Neural cell (in vitro differentiated cells): ENCODE data around the gene MCAM. TPM values are rescaled to one million over a fixed set of nuclear protein-coding genes. Genes with fewer than 3 reads are reported as not detected.

ENCODE experiments used
- H2AFZ ChIP-seq: fragments of 200-600, 300-800 bp; sonication (generic), shearing (Covaris generic); 2 replicates; pipeline ENCODE4 v1.6.0; 2014; ENCODE audit warnings: low read depth, mild to moderate bottlenecking, antibody characterized with exemption, low read length, moderate library complexity
- H3F3A ChIP-seq: fragments of 200-600 bp; shearing (Covaris generic); 2 replicates; pipeline ENCODE4 v1.6.1; 2016; ENCODE audit warnings: mild to moderate bottlenecking, moderate library complexity, mixed read lengths, antibody characterized with exemption, low read length; ENCODE audit not compliant: insufficient read depth, poor library complexity, severe bottlenecking
- H3K27ac ChIP-seq: fragments of 200-600, 300-800 bp; sonication (generic), shearing (Covaris generic); 2 replicates; pipeline ENCODE4 v1.5.1; 2014; ENCODE audit warnings: mild to moderate bottlenecking, low read length, moderate library complexity
- H3K27me3 ChIP-seq: fragments of 300-800, 200-600 bp; sonication (generic), shearing (Covaris generic); 2 replicates; pipeline ENCODE4 v1.6.0; 2014; ENCODE audit warnings: mild to moderate bottlenecking, low read depth, low read length, moderate library complexity; ENCODE audit not compliant: insufficient read depth
- H3K36me3 ChIP-seq: fragments of 300-800, 200-600 bp; sonication (generic), shearing (Covaris generic); 2 replicates; pipeline ENCODE4 v1.5.1; 2014; ENCODE audit warnings: mild to moderate bottlenecking, antibody characterized with exemption, low read length, moderate library complexity; ENCODE audit not compliant: insufficient read depth
- H3K4me2 ChIP-seq: fragments of 300-800, 200-600 bp; sonication (generic), shearing (Covaris generic); 2 replicates; pipeline ENCODE4 v1.6.0; 2014; ENCODE audit warnings: mild to moderate bottlenecking, low read length
- H3K4me3 ChIP-seq: fragments of 300-800, 200-600 bp; sonication (generic), shearing (Covaris generic); 2 replicates; pipeline ENCODE4 v1.5.1; 2014; ENCODE audit warnings: mild to moderate bottlenecking, low read length, moderate library complexity
- H3K79me2 ChIP-seq: fragments of 200-600 bp; shearing (Covaris generic); replicated peaks from 2 replicates; pipeline ENCODE4 v1.6.0; 2014; ENCODE audit warnings: mild to moderate bottlenecking, low read length, moderate library complexity; ENCODE audit not compliant: insufficient read depth
- H3K9ac ChIP-seq: fragments of 300-800, 200-600 bp; sonication (generic), shearing (Covaris generic); 2 replicates; pipeline ENCODE4 v1.6.1; 2016; ENCODE audit warnings: mild to moderate bottlenecking, low read length, mixed read lengths
- H3K9me2 ChIP-seq: fragments of 200-600 bp; shearing (Covaris generic); 2 replicates; pipeline ENCODE4 v1.6.1; 2016; ENCODE audit warnings: mild to moderate bottlenecking, low read length, mixed read lengths; ENCODE audit not compliant: insufficient read depth
- H3K9me3 ChIP-seq: fragments of 200-600, 300-800 bp; sonication (generic), shearing (Covaris generic); 2 replicates; pipeline ENCODE4 v1.6.1; 2016; ENCODE audit warnings: mild to moderate bottlenecking, mixed run types, low read length, moderate library complexity, mixed read lengths
- H4K20me1 ChIP-seq: fragments of 200-600 bp; shearing (Covaris generic); 2 replicates; pipeline ENCODE4 v1.6.1; 2016; ENCODE audit warnings: mild to moderate bottlenecking, mixed run types; ENCODE audit not compliant: insufficient read depth
- CTCF ChIP-seq: fragments of 450-650 bp; IDR thresholded peaks from 2 replicates; pipeline ENCODE4 v1.5.1; 2014; ENCODE audit warnings: antibody characterized with exemption, mild to moderate bottlenecking, moderate library complexity; ENCODE audit not compliant: poor library complexity, severe bottlenecking
- EP300 ChIP-seq: fragments of 450-650 bp; conservative IDR thresholded peaks from 2 replicates; pipeline ENCODE4 v1.6.1; 2014; ENCODE audit warnings: antibody characterized with exemption, mild to moderate bottlenecking, moderate library complexity; ENCODE audit not compliant: poor library complexity, severe bottlenecking
- EZH2 ChIP-seq: fragments of 200-600, 300-800 bp; shearing (Covaris generic), sonication (generic); IDR thresholded peaks from 2 replicates; pipeline ENCODE4 v1.6.1; 2014; ENCODE audit warnings: antibody characterized with exemption, low read length, borderline replicate concordance, mild to moderate bottlenecking; ENCODE audit not compliant: insufficient read depth, poor library complexity, severe bottlenecking
- MXI1 ChIP-seq: fragments of 450-650 bp; conservative IDR thresholded peaks from 2 replicates; pipeline ENCODE4 v1.6.1; 2014; ENCODE audit warnings: antibody characterized with exemption, mild to moderate bottlenecking; ENCODE audit not compliant: poor library complexity, severe bottlenecking
- POLR2AphosphoS5 ChIP-seq: IDR thresholded peaks from 2 replicates; pipeline ENCODE4 v1.6.1; 2012
- RAD21 ChIP-seq: fragments of 450-650 bp; conservative IDR thresholded peaks from 2 replicates; pipeline ENCODE4 v1.6.1; 2014; ENCODE audit warnings: antibody characterized with exemption, mild to moderate bottlenecking, moderate library complexity
- REST ChIP-seq: IDR thresholded peaks from 2 replicates; pipeline ENCODE4 v1.6.1; 2012; ENCODE audit warnings: borderline replicate concordance
- SMC3 ChIP-seq: fragments of 450-650 bp; conservative IDR thresholded peaks from 2 replicates; pipeline ENCODE4 v1.6.1; 2014; ENCODE audit warnings: antibody characterized with exemption, mild to moderate bottlenecking, moderate library complexity; ENCODE audit not compliant: poor library complexity
- TAF1 ChIP-seq: IDR thresholded peaks from 2 replicates; pipeline ENCODE4 v1.6.1; 2012; ENCODE audit warnings: low read depth
- polyA plus RNA-seq: library from polyadenylated mRNA; depleted of rRNA; stranded (reverse); fragments of >200 nt; gene quantifications from 2 replicates; pipeline ENCODE4 v1.2.3, GENCODE V29; 2014
- small RNA-seq, 3 experiments: library from RNA; depleted of rRNA; stranded (forward); fragments of <200 nt; gene quantifications; one replicate each; pipeline ENCODE3, GENCODE V24; 2012

The MCAM gene
- polyA plus RNA-seq, 1 donor from 2014 or later: 7.5 TPM

- no peaks in the 10 kb centered on the region for H3K9me2 ChIP-seq
- no peaks in the 10 kb centered on the region for H3K36me3 ChIP-seq
- H3K27ac ChIP-seq: no peak overlapping the region
- no peak overlapping the region for H3K4me3 ChIP-seq
- TF ChIP-seq POLR2AphosphoS5 (no peak), REST (no peak), SMC3 (no peak), TAF1 (no peak), CTCF (no peak), MXI1 (no peak), EP300 (no peak), RAD21 (no peak), EZH2 (no peak)
- H3K27me3 ChIP-seq: no peaks in the 10 kb centered on the region
- no peaks in the 10 kb centered on the region for H3K9me3 ChIP-seq
- H3K9ac ChIP-seq: no peak overlapping the region
- H3K79me2 ChIP-seq: peaks cover under 1% of the 10 kb centered on the region
- no peaks in the 10 kb centered on the region for H3F3A ChIP-seq
- H3K4me2 ChIP-seq: no peak overlapping the region
- no peaks in the 10 kb centered on the region for H4K20me1 ChIP-seq
- no peak overlapping the region for H2AFZ ChIP-seq
Observed at GRCh38 chr11:119258983-119259382, 57.9 kb downstream of the MCAM start.

Small RNAs within 50 kb of the gene (small RNA-seq; reads per million reads assigned to genes)
- 0 reads per million in 3 experiments for gene RF01225
- 0.03 to 0.08 (median 0.03) reads per million in 3 experiments for gene RNU6-262P

Other genes starting within 250 kb of the MCAM start
- gene VPS11, start 249.3 kb downstream of the MCAM start, polyA plus RNA-seq: 24.1 and 24.8 TPM in 2 replicates
- 12.7 and 15.9 TPM in 2 replicates for gene HMBS, start 232.2 kb downstream of the MCAM start, polyA plus RNA-seq
- gene DPAGT1, start 215.3 kb downstream of the MCAM start, polyA plus RNA-seq: 9.8 and 27.0 TPM in 2 replicates
- 13.6 and 21.6 TPM in 2 replicates for gene C2CD2L, start 209.8 kb downstream of the MCAM start, polyA plus RNA-seq
- gene HINFP, start 195.6 kb downstream of the MCAM start, polyA plus RNA-seq: 50.0 and 58.8 TPM in 2 replicates
- 1.5 and 3.0 TPM in 2 replicates for gene ABCG4, start 168.1 kb downstream of the MCAM start, polyA plus RNA-seq
- gene NLRX1, start 148.4 kb downstream of the MCAM start, polyA plus RNA-seq: 0.60 and 1.6 TPM in 2 replicates
- not detected in 2 replicates for gene NHERF4, start 131.7 kb downstream of the MCAM start, polyA plus RNA-seq
- 10.5 and 10.7 TPM in 2 replicates for gene CBL, start 110.8 kb downstream of the MCAM start, polyA plus RNA-seq
- 1.9 and 2.6 TPM in 2 replicates for gene RNF26, start 17.4 kb upstream of the MCAM start, polyA plus RNA-seq
- gene C1QTNF5, start 23.8 kb upstream of the MCAM start, polyA plus RNA-seq: not detected in 2 replicates
- not detected in 2 replicates for gene MFRP, start 29.6 kb upstream of the MCAM start, polyA plus RNA-seq
- gene USP2, start 64.6 kb upstream of the MCAM start, polyA plus RNA-seq: 0.59 and 0.74 TPM in 2 replicates
- 98.3 and 118 TPM in 2 replicates for gene THY1, start 106.0 kb upstream of the MCAM start, polyA plus RNA-seq